Measurements from ENCODE around the gene PLEKHH1. TPM values are rescaled to one million over a fixed set of nuclear protein-coding genes. Genes with fewer than 3 reads are reported as not detected.

Gene PLEKHH1
- total RNA-seq, 1 donor from 2014 or later, result 10.1 TPM

DNA sequence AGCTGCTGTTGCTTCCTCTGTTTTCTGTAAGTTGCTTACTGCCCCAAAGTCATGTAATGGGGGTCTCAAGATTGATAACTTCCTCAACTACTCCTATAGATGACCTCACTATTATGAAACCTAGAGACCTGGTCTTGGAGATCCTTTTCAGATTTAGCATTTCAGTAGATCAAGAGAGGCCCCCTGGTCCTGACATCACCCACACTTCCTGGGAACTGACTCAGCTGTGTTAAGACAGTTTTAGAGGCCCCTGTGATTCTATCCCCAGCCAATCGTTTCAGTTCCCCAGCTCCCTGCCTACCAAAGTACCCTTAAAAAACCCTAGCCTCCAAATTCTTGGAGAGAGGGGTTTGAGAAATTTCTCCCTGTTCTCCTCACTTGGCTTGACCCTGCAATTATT is 77.4 kb downstream of the PLEKHH1 start:
- H3K9me3 Mint-ChIP-seq, result no peaks in the 10 kb centered on the region
- Histone ChIP-seq H4K20me1 (ENCODE audit: low read depth) (no peaks in the 10 kb centered on the region), H3K36me3 (no peaks in the 10 kb centered on the region), H3K9me3 (ENCODE audit: low read depth) (no peaks in the 10 kb centered on the region), H3K4me2 (no peak overlapping the region), H3F3A (ENCODE audit: low read depth) (peaks cover 3% of the 10 kb centered on the region), H3K4me3 (no peak overlapping the region), H3K27ac (no peak overlapping the region), H3K79me2 (ENCODE audit: low read depth) (no peaks in the 10 kb centered on the region), H3K4me1 (peaks cover 19% of the 10 kb centered on the region), H3K9ac (no peak overlapping the region), H3K27me3 (peaks cover 63% of the 10 kb centered on the region), H2AFZ (replicated peaks) (no peak overlapping the region)
- DNase-seq (ENCODE audit: low spot score), result no peak
- no peaks in the 10 kb centered on the region for H3K36me3 Mint-ChIP-seq
- peaks cover 2% of the 10 kb centered on the region for H3K27me3 Mint-ChIP-seq (ENCODE audit: insufficient read depth, low read depth)
- no peak overlapping the region for H3K4me3 Mint-ChIP-seq
- no peaks in the 10 kb centered on the region for H3K4me1 Mint-ChIP-seq
- TF ChIP-seq EZH2 (IDR thresholded peaks at IDR 0.05) (no peak), EZH2phosphoT487 (IDR thresholded peaks at IDR 0.05) (no peak)
- TF ChIP-seq, protein P1, sequence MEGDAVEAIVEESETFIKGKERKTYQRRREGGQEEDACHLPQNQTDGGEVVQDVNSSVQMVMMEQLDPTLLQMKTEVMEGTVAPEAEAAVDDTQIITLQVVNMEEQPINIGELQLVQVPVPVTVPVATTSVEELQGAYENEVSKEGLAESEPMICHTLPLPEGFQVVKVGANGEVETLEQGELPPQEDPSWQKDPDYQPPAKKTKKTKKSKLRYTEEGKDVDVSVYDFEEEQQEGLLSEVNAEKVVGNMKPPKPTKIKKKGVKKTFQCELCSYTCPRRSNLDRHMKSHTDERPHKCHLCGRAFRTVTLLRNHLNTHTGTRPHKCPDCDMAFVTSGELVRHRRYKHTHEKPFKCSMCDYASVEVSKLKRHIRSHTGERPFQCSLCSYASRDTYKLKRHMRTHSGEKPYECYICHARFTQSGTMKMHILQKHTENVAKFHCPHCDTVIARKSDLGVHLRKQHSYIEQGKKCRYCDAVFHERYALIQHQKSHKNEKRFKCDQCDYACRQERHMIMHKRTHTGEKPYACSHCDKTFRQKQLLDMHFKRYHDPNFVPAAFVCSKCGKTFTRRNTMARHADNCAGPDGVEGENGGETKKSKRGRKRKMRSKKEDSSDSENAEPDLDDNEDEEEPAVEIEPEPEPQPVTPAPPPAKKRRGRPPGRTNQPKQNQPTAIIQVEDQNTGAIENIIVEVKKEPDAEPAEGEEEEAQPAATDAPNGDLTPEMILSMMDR (IDR thresholded peaks at IDR 0.05), result no peak
- no peak overlapping the region for H3K27ac Mint-ChIP-seq

DNA sequence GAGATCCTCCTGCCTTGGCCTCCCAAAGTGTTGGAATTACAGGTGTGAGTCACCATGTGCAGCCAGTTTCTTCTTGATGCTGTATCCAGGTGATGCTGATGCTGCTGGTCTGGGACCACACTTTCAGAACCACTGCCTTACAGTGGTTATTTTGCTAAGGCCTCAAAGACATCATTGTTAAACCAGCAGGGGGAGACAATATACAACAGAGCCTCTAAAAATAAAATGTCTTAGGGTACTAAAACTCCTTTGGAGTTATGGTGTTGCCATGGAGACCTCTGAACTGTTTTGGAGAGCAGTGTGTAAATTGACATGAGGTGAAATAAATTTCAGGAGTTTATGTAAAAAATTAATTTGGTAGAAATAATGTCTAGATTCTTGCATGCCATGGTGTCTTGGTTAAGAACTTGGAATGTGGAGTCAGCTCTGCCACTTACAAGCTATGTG is 85.5 kb downstream of the PLEKHH1 start:
- peaks cover 23% of the 10 kb centered on the region for H3F3A ChIP-seq (ENCODE audit: low read depth)
- no peak overlapping the region for H3K27ac Mint-ChIP-seq
- H3K36me3 ChIP-seq, result no peaks in the 10 kb centered on the region
- H3K36me3 Mint-ChIP-seq, result peaks cover 2% of the 10 kb centered on the region
- H3K4me1 ChIP-seq, result peaks cover 16% of the 10 kb centered on the region
- peak; percentile 62 for DNase-seq (ENCODE audit: low spot score)
- H3K27me3 Mint-ChIP-seq (ENCODE audit: insufficient read depth, low read depth), result no peaks in the 10 kb centered on the region
- TF ChIP-seq EZH2phosphoT487 (IDR thresholded peaks at IDR 0.05), result no peak
- TF ChIP-seq, protein P1 (IDR thresholded peaks at IDR 0.05), result peak; percentile 68
- no peaks in the 10 kb centered on the region for H4K20me1 ChIP-seq (ENCODE audit: low read depth)
- H3K9ac ChIP-seq, result no peak overlapping the region
- peaks cover 7% of the 10 kb centered on the region for H3K79me2 ChIP-seq (ENCODE audit: low read depth)
- no peak overlapping the region for H3K4me3 ChIP-seq
- peaks cover 25% of the 10 kb centered on the region for H3K4me1 Mint-ChIP-seq
- no peaks in the 10 kb centered on the region for H3K9me3 ChIP-seq (ENCODE audit: low read depth)
- peak overlapping the region; percentile 95 for H3K4me3 Mint-ChIP-seq
- H3K9me3 Mint-ChIP-seq, result no peaks in the 10 kb centered on the region
- no peak overlapping the region for H3K4me2 ChIP-seq
- H3K27ac ChIP-seq, result no peak overlapping the region
- peaks cover 7% of the 10 kb centered on the region for H3K27me3 ChIP-seq
- no peak overlapping the region for H2AFZ ChIP-seq (replicated peaks)

DNA sequence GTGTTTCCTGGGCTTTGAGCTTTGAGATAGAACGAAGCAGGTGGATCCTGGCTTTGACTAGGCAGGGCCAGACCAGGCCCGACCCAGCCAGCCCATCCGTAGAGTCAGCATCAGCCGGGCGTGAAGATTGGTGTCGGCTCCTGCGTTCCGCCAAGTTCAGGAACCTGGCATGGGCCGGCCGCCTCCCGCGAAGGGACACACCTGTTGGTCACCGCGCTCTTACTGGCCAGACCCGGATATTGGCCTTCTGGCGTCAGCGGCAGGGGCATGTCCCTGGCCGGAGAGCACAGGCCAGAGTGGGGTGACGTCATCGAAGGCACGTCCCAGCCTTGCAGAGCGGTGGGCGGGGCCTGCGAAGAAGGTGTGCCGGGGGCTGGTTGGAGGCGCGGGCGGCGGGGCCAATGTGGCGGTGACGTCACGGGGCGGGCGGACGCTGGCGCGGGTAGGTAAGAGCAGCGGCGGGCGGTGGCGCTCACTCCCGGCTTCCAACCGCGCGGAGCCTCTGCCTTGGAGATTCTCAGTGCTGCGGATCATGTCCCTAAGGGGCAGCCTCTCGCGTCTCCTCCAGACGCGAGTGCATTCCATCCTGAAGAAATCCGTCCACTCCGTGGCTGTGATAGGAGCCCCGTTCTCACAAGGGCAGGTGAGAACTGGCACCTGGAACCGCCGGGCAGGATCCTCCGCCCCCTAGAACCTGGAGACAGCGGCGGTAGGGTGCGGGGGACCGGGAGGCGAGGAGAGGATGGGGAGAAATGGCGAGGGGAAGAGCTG is 86.5 kb downstream of the PLEKHH1 start, which contains the start of gene ARG2:
Gene ARG2, plus strand, starts transcription at position 475 of the 771 bp plus-strand sequence. Its CDS starts 58 bp downstream, at position 533.
- Histone ChIP-seq H3K4me3 (peak within 1 kb of the TSS; percentile 86), H3K79me2 (ENCODE audit: low read depth) (peaks cover 7% of the 10 kb centered on the region), H3K27ac (peak within 1 kb of the TSS; percentile 63), H3K9me3 (ENCODE audit: low read depth) (no peaks in the 10 kb centered on the region), H3F3A (ENCODE audit: low read depth) (peaks cover 23% of the 10 kb centered on the region), H3K9ac (peak within 1 kb of the TSS; percentile 56), H2AFZ (replicated peaks) (peak within 1 kb of the TSS; percentile 96), H4K20me1 (ENCODE audit: low read depth) (no peaks in the 10 kb centered on the region), H3K36me3 (no peaks in the 10 kb centered on the region), H3K27me3 (peaks cover 5% of the 10 kb centered on the region), H3K4me1 (peaks cover 16% of the 10 kb centered on the region), H3K4me2 (peak within 1 kb of the TSS; percentile 83)
- Mint-ChIP-seq H3K36me3 (peaks cover 7% of the 10 kb centered on the region), H3K27me3 (ENCODE audit: insufficient read depth, low read depth) (no peaks in the 10 kb centered on the region), H3K4me3 (peak within 1 kb of the TSS; percentile 95), H3K4me1 (peaks cover 25% of the 10 kb centered on the region), H3K9me3 (no peaks in the 10 kb centered on the region), H3K27ac (no peak within 1 kb of the TSS)
- TF ChIP-seq EZH2 (IDR thresholded peaks at IDR 0.05) (no peak), EZH2phosphoT487 (IDR thresholded peaks at IDR 0.05) (no peak)
- TF ChIP-seq, protein P1 (IDR thresholded peaks at IDR 0.05), result no peak
- DNase-seq (ENCODE audit: low spot score), result peak; percentile 100
